ENCODE results near the gene STRN. TPM values are rescaled to one million over a fixed set of nuclear protein-coding genes. Genes with fewer than 3 reads are reported as not detected.

The STRN gene
- total and polyA plus RNA-seq, 9 of the 15 experiments (the other 6 are each of a cell fraction or from before 2014, with no cell fraction given), result 1.3 to 31.2 (median 20.0) TPM

DNA sequence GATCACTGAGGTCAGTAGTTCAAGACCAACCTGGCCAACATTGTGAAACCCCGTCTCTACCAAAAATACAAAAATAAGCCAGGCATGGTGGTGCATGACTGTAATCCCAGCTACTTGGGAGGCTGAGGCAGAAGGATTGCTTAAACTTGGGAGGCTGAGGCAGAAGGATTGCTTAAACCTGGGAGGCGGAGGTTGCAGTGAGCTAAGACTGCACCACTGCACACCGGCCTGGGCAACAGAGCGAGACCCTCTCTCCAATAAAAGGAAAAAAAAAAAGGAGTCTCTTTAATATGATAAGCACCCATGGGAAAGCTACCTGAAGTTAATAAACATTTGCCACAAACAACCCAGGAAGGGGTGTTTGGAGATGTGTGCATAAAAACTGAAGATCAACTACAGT, 2.6 kb downstream of the STRN start:
- Histone ChIP-seq H3K9me3 (replicated peaks; ENCODE audit: control insufficient read depth, insufficient read depth, low read depth, low read length) (no peaks in the 10 kb centered on the region), H3K4me1 (replicated peaks in 1 of 2; ENCODE audit: control insufficient read depth in 2 of 2, insufficient read depth in 2 of 2, low read length in 2 of 2) (peaks cover 8 to 22% of the 10 kb centered on the region in 2 experiments), H3K79me2 (ENCODE audit: control insufficient read depth, insufficient read depth, low read length) (peaks cover 76% of the 10 kb centered on the region), H3K4me3 (no peak overlapping the region), H3K4me2 (ENCODE audit: insufficient read depth, low read length) (no peak overlapping the region), H4K20me1 (replicated peaks; ENCODE audit: control insufficient read depth, insufficient read depth, low read length) (no peaks in the 10 kb centered on the region), H3K27me3 (ENCODE audit: control insufficient read depth in 2 of 2, insufficient read depth in 2 of 2, low read length in 2 of 2) (no peaks in the 10 kb centered on the region), H3K9ac (ENCODE audit: insufficient read depth in 1 of 2, low read depth in 2 of 2, low read length in 2 of 2) (no peak overlapping the region), H3K27ac (ENCODE audit: extremely low read depth, low read depth, low read length) (no peak overlapping the region), H3K36me3 (ENCODE audit: control insufficient read depth, insufficient read depth, low read length) (peaks cover 16% of the 10 kb centered on the region), H3K9me1 (ENCODE audit: control insufficient read depth, insufficient read depth, low read length) (no peaks in the 10 kb centered on the region), H2AFZ (ENCODE audit: low read depth, low read length) (no peak overlapping the region)
- FAIRE-seq (no peak), ATAC-seq (no peak), DNase-seq (ENCODE audit: extremely low read depth in 1 of 4, low spot score in 3 of 4) (no peak)
- BruUV-seq (replicated peaks), result no TSS peak
- ChIA-PET POLR2A (interaction anchor here (0.8 to 0.9 kb wide), 2 partner anchors 14 to 40 kb away, joined by 3 read pairs; no protein-coding TSS in a partner anchor), CTCF (ENCODE audit: low intra/inter-chr PET ratio) (no interaction called here)
- in situ Hi-C loops (cut with MboI), result no loop called here
- TF ChIP-seq GTF2A2 (tag; IDR thresholded peaks at IDR 0.05), result no peak
- TF ChIP-seq MAFF (IDR thresholded peaks at IDR 0.05; ENCODE audit: low read length), result no peak
- intact Hi-C loops (cut with micrococcal nuclease), result no loop called here
- WGBS (ENCODE audit: insufficient coverage, low coverage, missing lambda C conversion rate), result 100% methylated on average over 4 of the region's 4 CpGs

DNA sequence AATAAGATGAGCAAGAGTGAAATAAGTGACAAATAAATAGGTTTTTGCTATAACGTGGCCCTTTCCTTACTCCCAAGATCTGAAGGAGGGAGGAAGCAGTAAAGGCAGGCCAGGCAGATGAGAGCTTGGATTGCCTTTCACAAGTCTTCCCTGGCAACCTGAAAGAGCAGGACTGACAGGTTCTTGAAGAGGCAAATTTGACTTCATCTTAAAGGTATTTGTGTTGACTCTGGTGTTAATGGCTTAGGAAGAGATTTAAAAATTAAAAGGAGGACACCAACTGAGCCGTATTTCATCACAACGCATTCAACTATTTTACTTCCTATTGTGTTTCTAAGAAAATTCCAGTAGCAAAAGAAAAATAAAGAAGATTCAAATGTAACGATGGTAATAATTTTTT, 3.2 kb downstream of the STRN start:
- H3K9me3 ChIP-seq (replicated peaks; ENCODE audit: control insufficient read depth, insufficient read depth, low read depth, low read length), result no peaks in the 10 kb centered on the region
- no peak for ATAC-seq
- H4K20me1 ChIP-seq (replicated peaks; ENCODE audit: control insufficient read depth, insufficient read depth, low read length), result no peaks in the 10 kb centered on the region
- H2AFZ ChIP-seq (ENCODE audit: low read depth, low read length), result no peak overlapping the region
- H3K4me1 ChIP-seq (replicated peaks in 1 of 2; ENCODE audit: control insufficient read depth in 2 of 2, insufficient read depth in 2 of 2, low read length in 2 of 2), result peaks cover 6 to 18% of the 10 kb centered on the region in 2 experiments
- H3K4me3 ChIP-seq, result no peak overlapping the region
- WGBS (ENCODE audit: insufficient coverage, low coverage, missing lambda C conversion rate), result 83% methylated on average over 4 of the region's 4 CpGs
- BruUV-seq (replicated peaks), result TSS peak; percentile 11
- no peak overlapping the region; a peak in 1 of 4 replicates for H3K9ac ChIP-seq (ENCODE audit: insufficient read depth in 1 of 2, low read depth in 2 of 2, low read length in 2 of 2)
- no peak for FAIRE-seq
- no peak overlapping the region for H3K4me2 ChIP-seq (ENCODE audit: insufficient read depth, low read length)
- H3K9me1 ChIP-seq (ENCODE audit: control insufficient read depth, insufficient read depth, low read length), result no peaks in the 10 kb centered on the region
- CTCF ChIA-PET (ENCODE audit: low intra/inter-chr PET ratio), result no interaction called here
- H3K27me3 ChIP-seq (ENCODE audit: control insufficient read depth in 2 of 2, insufficient read depth in 2 of 2, low read length in 2 of 2), result no peaks in the 10 kb centered on the region
- H3K36me3 ChIP-seq (ENCODE audit: control insufficient read depth, insufficient read depth, low read length), result peaks cover 16% of the 10 kb centered on the region
- in situ Hi-C loops (cut with MboI), result no loop called here
- POLR2A ChIA-PET, result no interaction called here
- intact Hi-C loops (cut with micrococcal nuclease), result no loop called here
- H3K27ac ChIP-seq (ENCODE audit: extremely low read depth, low read depth, low read length), result no peak overlapping the region
- no peak for DNase-seq (ENCODE audit: extremely low read depth in 1 of 4, low spot score in 3 of 4)
- H3K79me2 ChIP-seq (ENCODE audit: control insufficient read depth, insufficient read depth, low read length), result peaks cover 82% of the 10 kb centered on the region
- no peak for TF ChIP-seq SNRNP70 (optimal IDR thresholded peaks at IDR 0.05; ENCODE audit: low read depth, low read length)
- no peak for TF ChIP-seq KLF1 (tag; IDR thresholded peaks at IDR 0.05)
- TF ChIP-seq SMARCC2 (IDR thresholded peaks at IDR 0.05; ENCODE audit: low read depth), result no peak
- TF ChIP-seq KLF13 (tag; IDR thresholded peaks at IDR 0.05; ENCODE audit: borderline replicate concordance, low read depth), result no peak
- TF ChIP-seq, protein P1, sequence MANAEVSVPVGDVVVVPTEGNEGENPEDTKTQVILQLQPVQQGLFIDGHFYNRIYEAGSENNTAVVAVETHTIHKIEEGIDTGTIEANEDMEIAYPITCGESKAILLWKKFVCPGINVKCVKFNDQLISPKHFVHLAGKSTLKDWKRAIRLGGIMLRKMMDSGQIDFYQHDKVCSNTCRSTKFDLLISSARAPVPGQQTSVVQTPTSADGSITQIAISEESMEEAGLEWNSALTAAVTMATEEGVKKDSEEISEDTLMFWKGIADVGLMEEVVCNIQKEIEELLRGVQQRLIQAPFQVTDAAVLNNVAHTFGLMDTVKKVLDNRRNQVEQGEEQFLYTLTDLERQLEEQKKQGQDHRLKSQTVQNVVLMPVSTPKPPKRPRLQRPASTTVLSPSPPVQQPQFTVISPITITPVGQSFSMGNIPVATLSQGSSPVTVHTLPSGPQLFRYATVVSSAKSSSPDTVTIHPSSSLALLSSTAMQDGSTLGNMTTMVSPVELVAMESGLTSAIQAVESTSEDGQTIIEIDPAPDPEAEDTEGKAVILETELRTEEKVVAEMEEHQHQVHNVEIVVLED (CRISPR knock-in tag; IDR thresholded peaks at IDR 0.05), result no peak
- TF ChIP-seq CHD2 (IDR thresholded peaks at IDR 0.05; ENCODE audit: low read depth, low read length), result no peak
- TF ChIP-seq, protein P2, sequence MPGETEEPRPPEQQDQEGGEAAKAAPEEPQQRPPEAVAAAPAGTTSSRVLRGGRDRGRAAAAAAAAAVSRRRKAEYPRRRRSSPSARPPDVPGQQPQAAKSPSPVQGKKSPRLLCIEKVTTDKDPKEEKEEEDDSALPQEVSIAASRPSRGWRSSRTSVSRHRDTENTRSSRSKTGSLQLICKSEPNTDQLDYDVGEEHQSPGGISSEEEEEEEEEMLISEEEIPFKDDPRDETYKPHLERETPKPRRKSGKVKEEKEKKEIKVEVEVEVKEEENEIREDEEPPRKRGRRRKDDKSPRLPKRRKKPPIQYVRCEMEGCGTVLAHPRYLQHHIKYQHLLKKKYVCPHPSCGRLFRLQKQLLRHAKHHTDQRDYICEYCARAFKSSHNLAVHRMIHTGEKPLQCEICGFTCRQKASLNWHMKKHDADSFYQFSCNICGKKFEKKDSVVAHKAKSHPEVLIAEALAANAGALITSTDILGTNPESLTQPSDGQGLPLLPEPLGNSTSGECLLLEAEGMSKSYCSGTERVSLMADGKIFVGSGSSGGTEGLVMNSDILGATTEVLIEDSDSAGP (CRISPR knock-in tag; IDR thresholded peaks at IDR 0.05), result no peak
- no peak for TF ChIP-seq RBBP5 (IDR thresholded peaks at IDR 0.05; ENCODE audit: borderline replicate concordance, insufficient read depth, low read length, poor library complexity, severe bottlenecking)
- no peak for TF ChIP-seq SP1 (CRISPR knock-in tag; IDR thresholded peaks at IDR 0.05)
- TF ChIP-seq ZNF143 (CRISPR knock-in tag; IDR thresholded peaks at IDR 0.05), result no peak

Measured in K562 (cell line).